Trophoblast cell (in vitro differentiated cells and primary cell): ENCODE results near the gene APRT.

Source experiments
- DNase-seq, 2 donors: peaks; one replicate each; pipeline ENCODE4 v3.0.0-alpha.2; 2016
- H2AFZ ChIP-seq: 2 replicates; pipeline ENCODE4 v1.6.1; 2013; ENCODE audit warnings: low read length, moderate library complexity, mild to moderate bottlenecking; ENCODE audit not compliant: insufficient read depth, poor library complexity
- H2AK5ac ChIP-seq: 2 replicates; pipeline ENCODE4 v1.6.1; 2013; ENCODE audit warnings: mild to moderate bottlenecking, low read length
- H2BK120ac ChIP-seq: 2 replicates; pipeline ENCODE4 v1.6.1; 2013; ENCODE audit warnings: low read length, mild to moderate bottlenecking, moderate library complexity; ENCODE audit not compliant: insufficient read depth, poor library complexity
- H2BK12ac ChIP-seq: 2 replicates; pipeline ENCODE4 v1.6.1; 2013; ENCODE audit warnings: mild to moderate bottlenecking, low read length, moderate library complexity
- H2BK5ac ChIP-seq: 2 replicates; pipeline ENCODE4 v1.6.1; 2013; ENCODE audit warnings: low read length, low read depth, moderate library complexity, mild to moderate bottlenecking; ENCODE audit not compliant: poor library complexity
- H3K14ac ChIP-seq: 2 replicates; pipeline ENCODE4 v1.6.1; 2013; ENCODE audit warnings: mild to moderate bottlenecking, low read length
- H3K18ac ChIP-seq: 2 replicates; pipeline ENCODE4 v1.6.1; 2013; ENCODE audit warnings: mild to moderate bottlenecking, low read length
- H3K23ac ChIP-seq: 2 replicates; pipeline ENCODE4 v1.6.1; 2013; ENCODE audit warnings: low read length
- H3K27ac ChIP-seq: 2 replicates; pipeline ENCODE4 v1.5.1; 2013; ENCODE audit warnings: low read depth, mild to moderate bottlenecking, inconsistent platforms, low read length, moderate library complexity
- H3K27me3 ChIP-seq: 2 replicates; pipeline ENCODE4 v1.6.1; 2013; ENCODE audit warnings: inconsistent platforms, mild to moderate bottlenecking, low read length, moderate library complexity; ENCODE audit not compliant: insufficient read depth
- H3K36me3 ChIP-seq, 2 experiments: 1 replicate in 1 of 2; 2 replicates in 1 of 2; pipeline ENCODE4 v1.6.1; 2013; ENCODE audit warnings: low read length in 2 of 2, mild to moderate bottlenecking in 2 of 2, moderate library complexity in 1 of 2; ENCODE audit not compliant: insufficient read depth in 2 of 2, control insufficient read depth in 1 of 2
- H3K4ac ChIP-seq: 2 replicates; pipeline ENCODE4 v1.6.1; 2013; ENCODE audit warnings: low read depth, mild to moderate bottlenecking, low read length, moderate library complexity
- H3K4me1 ChIP-seq, 2 experiments: 1 replicate in 1 of 2; 2 replicates in 1 of 2; pipeline ENCODE4 v1.6.1; 2013; ENCODE audit warnings: low read length in 2 of 2, mild to moderate bottlenecking in 2 of 2, moderate library complexity in 1 of 2; ENCODE audit not compliant: insufficient read depth in 2 of 2, control insufficient read depth in 1 of 2
- H3K4me2 ChIP-seq: 2 replicates; pipeline ENCODE4 v1.6.1; 2013; ENCODE audit warnings: inconsistent platforms, mild to moderate bottlenecking, low read length, moderate library complexity
- H3K4me3 ChIP-seq: 2 replicates; pipeline ENCODE4 v1.5.1; 2013; ENCODE audit warnings: mild to moderate bottlenecking, low read depth, low read length, inconsistent platforms
- H3K79me1 ChIP-seq: one replicate; pipeline ENCODE4 v1.6.1; 2013; ENCODE audit warnings: low read length
- H3K79me2 ChIP-seq: 2 replicates; pipeline ENCODE4 v1.6.1; 2013; ENCODE audit warnings: low read length, mild to moderate bottlenecking; ENCODE audit not compliant: control insufficient read depth, insufficient read depth, poor library complexity
- H3K9ac ChIP-seq: 2 replicates; pipeline ENCODE4 v1.6.1; 2013; ENCODE audit warnings: mild to moderate bottlenecking, low read length
- H3K9me3 ChIP-seq: 2 replicates; pipeline ENCODE4 v1.6.1; 2013; ENCODE audit warnings: low read depth, mild to moderate bottlenecking, control low read depth, inconsistent platforms, low read length; ENCODE audit not compliant: insufficient read depth
- H4K12ac ChIP-seq: 2 replicates; pipeline ENCODE4 v1.6.1; 2013; ENCODE audit warnings: low read depth, mild to moderate bottlenecking, low read length, moderate library complexity
- H4K8ac ChIP-seq: 2 replicates; pipeline ENCODE4 v1.6.1; 2013; ENCODE audit warnings: low read depth, mild to moderate bottlenecking, low read length, moderate library complexity
- H4K91ac ChIP-seq: one replicate; pipeline ENCODE4 v1.6.1; 2013; ENCODE audit warnings: low read depth, mild to moderate bottlenecking, low read length, moderate library complexity
- WGBS: extraction: QIAGEN DNeasy Blood & Tissue Kit; methylation state at CpG from one replicate; pipeline ENCODE4 v1.1.7; 2013; ENCODE audit warnings: missing lambda C conversion rate; ENCODE audit not compliant: insufficient read length, insufficient coverage; ENCODE audit errors: extremely low coverage; 5-methylcytosine and 5-hydroxymethylcytosine counted together

Gene APRT

DNA sequence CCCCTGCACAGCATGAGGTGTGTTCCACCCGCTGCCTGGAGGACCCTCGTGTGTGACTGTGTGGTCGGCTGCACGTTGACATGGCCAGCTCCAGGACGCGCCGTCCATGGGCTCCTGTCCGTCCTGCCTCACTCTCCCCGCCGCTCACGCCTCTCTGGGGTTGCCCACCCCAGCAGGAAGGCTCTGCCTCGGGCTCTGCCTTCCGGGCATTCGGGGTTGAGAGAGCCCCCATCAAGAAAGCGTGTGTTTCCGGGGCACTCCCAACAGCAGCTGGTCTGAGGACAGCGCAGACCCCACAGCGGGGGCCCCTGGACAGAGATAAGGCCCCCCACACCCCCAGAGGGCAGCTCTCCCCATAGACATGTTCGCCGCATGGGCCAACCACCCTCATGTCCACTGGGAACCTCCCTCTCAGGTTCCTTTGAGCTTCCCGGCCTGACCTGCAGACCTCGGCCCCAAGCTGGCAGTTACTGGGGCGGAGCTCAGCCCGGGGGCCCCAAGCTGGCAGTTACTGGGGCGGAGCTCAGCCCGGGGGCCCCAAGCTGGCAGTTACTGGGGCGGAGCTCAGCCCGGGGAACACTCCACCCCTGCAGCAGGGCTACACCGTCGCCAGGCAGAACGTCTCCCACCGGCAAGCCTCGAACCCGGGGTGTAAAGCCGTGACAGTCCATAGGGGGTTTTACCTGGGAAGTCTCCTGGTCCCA is 18.3 kb downstream of the APRT start:
- Histone ChIP-seq H3K4ac (no peak overlapping the region), H4K12ac (no peak overlapping the region), H4K8ac (no peak overlapping the region), H2BK120ac (no peak overlapping the region), H2AK5ac (no peak overlapping the region), H3K9me3 (peaks cover 3% of the 10 kb centered on the region), H3K18ac (no peak overlapping the region), H3K23ac (no peak overlapping the region), H3K79me1 (no peaks in the 10 kb centered on the region), H3K14ac (no peak overlapping the region), H3K9ac (no peak overlapping the region), H3K27me3 (no peaks in the 10 kb centered on the region), H3K36me3 (no peaks in the 10 kb centered on the region), H3K27ac (no peak overlapping the region), H2BK12ac (no peak overlapping the region), H3K4me1 (no peaks in the 10 kb centered on the region), H4K91ac (no peak overlapping the region), H2AFZ (no peak overlapping the region), H3K4me2 (no peak overlapping the region), H3K4me3 (no peak overlapping the region), H2BK5ac (no peak overlapping the region), H3K79me2 (no peaks in the 10 kb centered on the region)
- DNase-seq: no peak
- no CpG with 5 or more reads among the region's 35 CpGs for WGBS

DNA sequence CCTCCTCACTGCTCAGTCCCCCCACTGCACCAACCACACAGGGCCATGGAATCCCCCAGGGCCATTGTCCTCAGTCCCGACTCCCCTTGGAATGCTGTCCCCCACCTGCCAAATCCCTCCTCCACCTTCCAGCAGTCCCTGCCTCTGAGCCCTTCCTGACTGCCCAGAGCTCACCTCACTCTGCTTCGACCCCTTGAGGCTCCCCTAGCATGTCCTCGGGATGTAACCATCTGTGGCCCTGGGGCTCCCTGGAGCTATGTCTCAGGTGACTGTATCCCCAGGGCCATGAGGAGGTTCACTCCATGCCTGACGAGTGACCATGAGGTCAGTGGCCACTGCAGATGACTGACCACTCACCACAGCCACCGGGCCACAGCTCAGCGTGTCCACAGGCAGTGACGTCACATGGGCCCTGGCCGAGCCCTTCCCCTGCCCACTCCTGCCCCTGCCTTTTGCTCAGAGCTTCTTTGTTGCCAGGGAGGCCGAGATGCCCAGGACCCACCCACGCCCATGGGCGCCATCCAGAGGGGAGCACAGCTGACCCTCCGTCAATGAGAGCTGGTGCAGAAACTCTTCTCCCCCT is 19.0 kb downstream of the APRT start:
- no peak overlapping the region for H4K8ac ChIP-seq
- WGBS: no CpG with 5 or more reads among the region's 12 CpGs
- H2BK5ac ChIP-seq: no peak overlapping the region
- no peak overlapping the region for H3K14ac ChIP-seq
- H3K9me3 ChIP-seq: peaks cover 1% of the 10 kb centered on the region
- H3K4me3 ChIP-seq: no peak overlapping the region
- no peak overlapping the region for H3K18ac ChIP-seq
- no peak overlapping the region for H3K4ac ChIP-seq
- no peak overlapping the region for H4K12ac ChIP-seq
- H3K79me1 ChIP-seq: no peaks in the 10 kb centered on the region
- no peak overlapping the region for H2BK12ac ChIP-seq
- H3K23ac ChIP-seq: no peak overlapping the region
- H3K36me3 ChIP-seq: no peaks in the 10 kb centered on the region
- no peak for DNase-seq
- no peaks in the 10 kb centered on the region for H3K27me3 ChIP-seq
- no peak overlapping the region for H3K27ac ChIP-seq
- no peak overlapping the region for H2AK5ac ChIP-seq
- H3K79me2 ChIP-seq: no peaks in the 10 kb centered on the region
- H2AFZ ChIP-seq: no peak overlapping the region
- H2BK120ac ChIP-seq: no peak overlapping the region
- H3K4me2 ChIP-seq: no peak overlapping the region
- H4K91ac ChIP-seq: no peak overlapping the region
- no peak overlapping the region for H3K9ac ChIP-seq
- H3K4me1 ChIP-seq: no peaks in the 10 kb centered on the region

DNA sequence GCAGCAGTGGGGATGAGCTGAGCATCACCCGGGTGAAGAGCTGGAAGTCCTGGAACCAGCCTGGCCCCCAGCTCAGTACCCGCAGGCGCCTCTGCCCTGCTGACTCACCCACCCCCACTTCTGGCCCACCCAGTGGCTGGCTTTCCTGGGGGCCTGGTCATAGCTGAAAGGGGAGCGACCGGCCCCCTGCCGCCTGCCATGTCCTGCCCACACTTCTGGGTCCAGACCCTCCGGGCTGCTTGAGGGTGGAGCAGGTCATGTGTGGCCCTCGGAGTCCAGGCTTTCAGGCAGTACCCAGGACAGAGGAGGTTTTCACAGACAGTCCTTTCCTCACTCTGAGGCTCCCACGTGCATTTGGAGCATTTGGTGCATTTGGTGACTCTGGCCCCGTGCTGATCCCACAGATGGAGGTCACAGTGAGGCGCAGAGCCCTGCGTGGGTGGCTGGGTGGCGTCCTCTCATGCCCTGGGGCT is 19.6 kb downstream of the APRT start:
- Histone ChIP-seq H3K27ac (no peak overlapping the region), H3K4ac (no peak overlapping the region), H2BK12ac (no peak overlapping the region), H4K12ac (no peak overlapping the region), H2BK120ac (no peak overlapping the region), H2AFZ (no peak overlapping the region), H3K79me1 (no peaks in the 10 kb centered on the region), H3K4me2 (no peak overlapping the region), H3K14ac (no peak overlapping the region), H4K8ac (no peak overlapping the region), H3K9me3 (peaks cover 1% of the 10 kb centered on the region), H3K79me2 (no peaks in the 10 kb centered on the region), H2AK5ac (no peak overlapping the region), H3K36me3 (no peaks in the 10 kb centered on the region), H3K27me3 (no peaks in the 10 kb centered on the region), H4K91ac (no peak overlapping the region), H3K4me3 (no peak overlapping the region), H3K23ac (no peak overlapping the region), H3K4me1 (no peaks in the 10 kb centered on the region), H3K9ac (no peak overlapping the region), H3K18ac (no peak overlapping the region), H2BK5ac (no peak overlapping the region)
- DNase-seq: no peak
- no CpG with 5 or more reads among the region's 13 CpGs for WGBS

DNA sequence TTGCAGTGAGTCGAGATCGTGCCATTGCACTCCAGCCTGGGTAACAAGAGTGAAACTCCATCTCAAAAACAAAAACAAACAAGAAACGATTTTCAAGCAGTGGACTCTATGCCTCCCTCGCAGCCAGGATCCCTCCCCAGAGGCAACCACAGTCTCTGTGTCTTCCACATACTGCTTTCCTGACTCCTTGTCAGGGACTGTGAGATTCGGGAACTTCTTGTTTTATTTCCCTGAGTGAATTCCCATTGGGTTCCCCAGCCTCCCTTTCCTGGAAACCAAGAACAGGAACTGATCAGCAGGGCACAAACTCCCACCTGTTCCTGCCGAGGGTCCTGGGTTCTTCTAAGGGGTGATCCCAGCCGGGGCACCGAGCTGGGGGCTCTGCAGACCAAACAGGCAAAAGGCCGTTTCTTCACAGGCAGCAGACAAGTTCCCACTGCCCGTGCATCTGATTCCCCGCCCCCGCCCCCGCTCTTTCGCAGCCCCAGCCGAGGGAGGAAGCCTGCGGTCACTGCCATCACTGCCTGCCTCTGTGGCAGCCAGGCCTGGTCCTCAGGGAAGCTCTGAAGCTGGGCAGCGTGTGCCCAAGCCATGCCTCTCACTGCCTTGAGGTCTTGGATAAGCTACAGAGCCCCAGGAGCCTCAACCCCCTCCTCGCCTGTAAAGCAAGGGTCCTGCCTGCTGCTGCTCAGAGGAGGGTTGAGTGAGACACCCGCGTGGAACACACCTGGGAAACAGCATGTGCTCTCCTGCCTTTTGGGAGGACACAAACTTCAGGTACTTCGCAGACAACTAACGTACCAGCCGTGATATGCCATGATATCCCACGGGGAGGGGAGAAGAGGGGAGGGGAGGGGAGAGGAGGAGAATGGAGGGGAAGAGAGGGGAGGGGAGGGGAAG is 21.2 kb downstream of the APRT start:
- Histone ChIP-seq H2AFZ (no peak overlapping the region), H2BK120ac (no peak overlapping the region), H3K36me3 (no peaks in the 10 kb centered on the region), H3K4ac (no peak overlapping the region), H3K4me1 (peaks cover 0 to 3% of the 10 kb centered on the region in 2 experiments), H3K27ac (no peak overlapping the region), H2BK5ac (no peak overlapping the region), H4K8ac (no peak overlapping the region), H3K9ac (no peak overlapping the region), H3K18ac (no peak overlapping the region), H2AK5ac (no peak overlapping the region), H2BK12ac (no peak overlapping the region), H3K23ac (no peak overlapping the region), H3K4me2 (no peak overlapping the region), H4K12ac (no peak overlapping the region), H4K91ac (no peak overlapping the region), H3K4me3 (no peak overlapping the region), H3K14ac (no peak overlapping the region), H3K9me3 (peaks cover 1% of the 10 kb centered on the region), H3K79me1 (peaks cover under 1% of the 10 kb centered on the region), H3K27me3 (no peaks in the 10 kb centered on the region), H3K79me2 (no peaks in the 10 kb centered on the region)
- no CpG with 5 or more reads among the region's 24 CpGs for WGBS
- DNase-seq: no peak
